NCI-H2029 treated with DMSO at 0.1 percent for 48 hours (cell line): ENCODE measurements around the gene ACOT8.
A peak's percentile ranks its signal among the peaks of the same experiment; 100 is the strongest.
"Not testable (repeated sequence)": the region's sequence is repeated elsewhere in the genome, so short reads cannot be mapped to it uniquely, and the experiment has no call there.

Source experiments
- DNase-seq: peaks from one replicate; lab custom pipeline; 2025; lab: John Stamatoyannopoulos, UW

Gene ACOT8

DNA sequence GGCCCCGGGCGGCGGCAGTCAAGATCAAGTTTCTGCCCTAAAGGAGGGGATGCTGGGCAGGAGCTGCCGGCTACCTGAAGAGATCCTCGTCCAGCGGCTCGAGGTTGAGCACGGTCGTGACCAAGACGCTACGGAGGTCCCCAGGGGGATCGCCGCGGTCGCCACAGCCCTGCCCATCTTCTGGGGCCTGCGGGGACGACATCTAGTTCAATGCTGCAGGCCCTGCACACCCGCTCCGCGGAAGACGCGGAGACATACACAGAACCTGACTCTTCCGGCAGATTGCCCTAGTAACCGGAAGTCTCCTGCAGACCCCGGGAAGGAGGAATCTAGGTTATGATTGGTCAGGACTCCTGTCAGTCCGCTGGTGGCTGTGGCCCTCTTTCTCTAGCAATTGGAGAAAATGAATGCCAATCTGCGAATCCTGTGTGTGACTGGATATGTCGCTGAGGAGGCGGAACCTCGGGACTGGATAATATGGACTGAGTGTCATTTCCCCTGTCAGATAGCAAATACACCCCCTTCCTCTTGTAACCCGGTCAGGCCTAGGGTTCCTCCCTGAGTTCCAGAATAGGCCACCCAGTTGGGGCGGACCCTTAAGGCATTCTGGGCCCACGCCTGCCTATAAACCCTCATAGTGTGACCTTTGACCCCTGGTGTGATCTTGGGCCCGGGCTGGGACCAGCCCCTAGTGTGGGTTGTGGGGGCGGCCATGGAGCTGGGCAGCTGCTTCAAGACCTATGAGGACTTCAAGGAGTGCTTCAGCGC, at the start of gene ACOT8, which contains the start of gene ZSWIM3:
TSS of gene ACOT8 (minus strand) at position 279 of the 768 bp plus-strand sequence. CDS start at position 202, 77 bp downstream.
TSS of gene ZSWIM3 (plus strand) at position 501 of the 768 bp plus-strand sequence. CDS start at position 713, 212 bp downstream.
- DNase-seq: peak; percentile 99

- no peak for DNase-seq
Observed at GRCh38 chr20:45905505-45906079, 48.4 kb upstream of the ACOT8 start.

- no peak for DNase-seq
Observed at GRCh38 chr20:45904583-45905504, 47.7 kb upstream of the ACOT8 start.

DNA sequence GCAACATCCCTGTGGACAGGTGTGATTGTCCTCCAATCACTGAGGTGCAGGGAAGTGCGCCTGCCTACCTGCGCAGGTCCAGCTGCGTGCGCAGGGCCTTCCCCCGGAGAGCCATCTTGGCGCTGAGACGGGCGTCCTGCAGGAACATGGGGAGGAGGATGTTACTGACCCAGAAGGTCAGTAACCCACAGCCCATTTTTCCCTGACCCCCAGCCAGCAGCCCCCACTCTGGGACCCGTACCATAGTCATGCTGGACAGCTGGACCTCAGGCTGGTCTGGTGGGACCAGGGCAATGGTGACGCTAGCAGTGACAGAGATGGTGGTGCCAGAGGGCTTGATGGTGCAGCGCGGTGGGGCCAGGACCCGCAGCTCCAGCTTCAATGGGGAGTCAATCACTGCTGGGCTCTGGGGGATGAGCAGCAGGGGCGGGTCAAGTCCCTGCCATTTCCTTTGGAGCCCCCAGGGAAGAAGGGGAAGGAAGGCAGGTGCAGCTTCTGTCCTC, 45.1 kb upstream of the ACOT8 start:
- DNase-seq: no peak

DNA sequence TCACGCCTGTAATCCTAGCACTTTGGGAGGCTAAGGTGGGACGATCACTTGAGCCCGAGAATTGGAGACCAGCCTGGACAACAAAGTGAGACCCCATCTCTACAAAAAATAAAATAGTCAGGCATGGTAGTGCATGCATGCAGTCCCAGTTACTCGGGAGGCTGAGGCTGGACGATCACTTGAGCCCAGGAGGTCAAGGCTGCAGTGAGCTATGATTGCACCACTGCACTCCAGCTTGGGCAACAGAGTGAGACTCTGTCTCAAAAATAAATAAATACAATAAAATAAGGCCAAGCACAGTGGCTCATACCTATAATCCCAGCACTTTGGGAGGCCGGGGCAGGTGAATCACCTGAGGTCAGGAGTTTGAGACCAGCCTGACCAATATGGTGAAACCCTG, 44.1 kb upstream of the ACOT8 start:
- not testable (repeated sequence) for DNase-seq

DNA sequence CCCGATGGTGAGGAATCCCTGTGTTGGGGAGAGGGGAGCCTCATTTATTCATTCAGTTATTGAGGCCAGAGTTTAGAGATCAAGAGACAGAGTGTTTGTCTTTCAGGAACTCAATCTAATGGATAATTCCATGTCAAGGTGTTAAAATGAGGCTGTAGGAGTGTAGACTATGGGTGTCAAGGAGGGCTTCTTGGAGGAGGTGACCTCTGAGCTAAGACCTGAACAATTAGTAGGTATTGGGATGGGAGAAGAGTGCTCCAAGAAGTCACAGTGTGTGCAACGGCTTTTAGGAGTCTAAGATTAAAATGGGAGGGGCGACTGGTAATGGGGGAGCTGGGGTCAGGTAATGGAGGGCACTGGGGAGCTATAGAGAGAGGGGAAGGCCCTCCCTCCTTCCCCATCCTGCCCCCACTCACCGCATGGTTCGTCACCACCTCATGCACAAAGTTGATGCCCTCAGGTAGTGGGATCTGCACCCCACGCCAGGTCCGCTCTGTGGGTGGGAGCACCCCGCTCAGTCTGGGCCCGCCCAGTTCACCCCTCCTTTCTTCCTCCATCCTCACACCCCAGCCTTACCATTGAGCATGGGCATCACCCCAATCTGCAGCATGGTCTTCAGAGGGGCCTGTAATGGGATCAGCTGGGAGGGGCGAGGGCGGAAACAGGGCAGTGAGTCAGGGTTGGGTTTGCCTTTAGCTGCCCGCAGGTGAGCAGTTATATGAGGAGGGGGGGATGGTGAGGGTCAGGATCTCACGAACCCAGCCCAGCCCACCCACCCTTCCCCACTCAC, 42.0 kb upstream of the ACOT8 start:
- DNase-seq: no peak

- DNase-seq: no peak
Observed at GRCh38 chr20:45898285-45898684, 41.1 kb upstream of the ACOT8 start.

DNA sequence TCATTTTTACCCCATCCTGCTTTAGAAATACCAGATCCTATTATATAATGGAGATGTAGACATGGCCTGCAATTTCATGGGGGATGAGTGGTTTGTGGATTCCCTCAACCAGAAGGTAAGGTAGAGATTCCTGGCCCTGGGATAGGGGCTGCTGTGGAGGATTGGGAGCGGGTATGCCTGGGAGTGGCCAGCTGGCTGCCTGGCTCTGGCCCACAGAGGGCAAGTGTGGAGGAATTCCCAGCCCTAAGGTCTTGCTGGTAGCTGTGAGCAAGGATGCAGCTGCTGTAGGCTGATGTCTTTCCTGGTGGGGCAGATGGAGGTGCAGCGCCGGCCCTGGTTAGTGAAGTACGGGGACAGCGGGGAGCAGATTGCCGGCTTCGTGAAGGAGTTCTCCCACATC, 40.5 kb upstream of the ACOT8 start:
- DNase-seq: no peak

GRCh38 chr20:45897289-45897688, 40.1 kb upstream of the ACOT8 start:
- no peak for DNase-seq

GRCh38 chr20:45896641-45897161, 39.5 kb upstream of the ACOT8 start:
- no peak for DNase-seq

GRCh38 chr20:45894797-45895196, 37.6 kb upstream of the ACOT8 start:
- DNase-seq: no peak

DNA sequence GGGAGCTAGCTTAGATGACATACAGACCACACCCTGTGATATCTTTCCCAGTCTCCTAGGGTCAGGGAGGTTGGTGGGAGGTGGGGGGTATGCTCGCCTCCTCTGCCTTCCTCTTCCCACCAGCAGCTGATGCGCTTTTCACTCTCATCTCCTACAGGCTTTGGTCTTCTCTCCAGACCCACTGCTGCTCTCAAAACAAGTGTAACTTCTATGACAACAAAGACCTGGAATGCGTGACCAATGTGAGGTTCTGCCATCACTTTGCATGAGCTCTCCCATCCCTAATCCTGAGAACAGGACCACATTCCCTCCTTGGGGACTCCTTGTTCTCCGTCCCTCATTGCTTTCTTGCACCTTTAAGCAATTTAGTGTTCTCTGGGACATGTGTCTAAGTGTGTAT, 36.6 kb upstream of the ACOT8 start:
- no peak for DNase-seq

DNA sequence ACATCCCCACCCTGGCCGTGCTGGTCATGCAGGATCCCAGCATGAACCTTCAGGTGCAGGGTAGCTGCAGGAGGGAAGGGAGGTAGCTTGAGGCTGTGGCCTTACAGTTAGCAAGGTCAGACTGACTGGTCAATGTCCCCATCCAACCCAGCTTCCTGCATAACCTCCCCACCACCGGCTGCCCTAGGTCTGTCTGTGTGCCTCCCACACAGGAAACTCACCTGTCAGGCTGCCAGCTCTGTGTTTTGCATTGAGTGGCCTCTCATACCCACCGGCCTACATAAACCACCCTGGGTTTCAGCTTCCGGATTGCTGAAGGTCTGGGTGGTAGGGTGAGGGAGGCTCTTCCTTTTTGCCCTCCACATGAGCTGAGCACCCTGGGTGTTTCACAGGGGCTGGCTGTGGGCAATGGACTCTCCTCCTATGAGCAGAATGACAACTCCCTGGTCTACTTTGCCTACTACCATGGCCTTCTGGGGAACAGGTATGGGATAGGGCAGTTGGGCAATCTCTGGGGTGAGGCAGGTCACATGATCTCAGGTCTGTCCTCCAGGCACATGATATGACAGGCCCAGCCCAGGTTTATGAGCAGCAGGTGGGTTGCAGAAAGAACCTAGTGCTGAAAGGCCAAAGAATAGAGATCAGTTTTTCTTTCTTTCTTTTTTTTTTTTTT, 35.8 kb upstream of the ACOT8 start:
- no peak for DNase-seq

GRCh38 chr20:45892049-45892825, 35.0 kb upstream of the ACOT8 start:
- no peak for DNase-seq

DNA sequence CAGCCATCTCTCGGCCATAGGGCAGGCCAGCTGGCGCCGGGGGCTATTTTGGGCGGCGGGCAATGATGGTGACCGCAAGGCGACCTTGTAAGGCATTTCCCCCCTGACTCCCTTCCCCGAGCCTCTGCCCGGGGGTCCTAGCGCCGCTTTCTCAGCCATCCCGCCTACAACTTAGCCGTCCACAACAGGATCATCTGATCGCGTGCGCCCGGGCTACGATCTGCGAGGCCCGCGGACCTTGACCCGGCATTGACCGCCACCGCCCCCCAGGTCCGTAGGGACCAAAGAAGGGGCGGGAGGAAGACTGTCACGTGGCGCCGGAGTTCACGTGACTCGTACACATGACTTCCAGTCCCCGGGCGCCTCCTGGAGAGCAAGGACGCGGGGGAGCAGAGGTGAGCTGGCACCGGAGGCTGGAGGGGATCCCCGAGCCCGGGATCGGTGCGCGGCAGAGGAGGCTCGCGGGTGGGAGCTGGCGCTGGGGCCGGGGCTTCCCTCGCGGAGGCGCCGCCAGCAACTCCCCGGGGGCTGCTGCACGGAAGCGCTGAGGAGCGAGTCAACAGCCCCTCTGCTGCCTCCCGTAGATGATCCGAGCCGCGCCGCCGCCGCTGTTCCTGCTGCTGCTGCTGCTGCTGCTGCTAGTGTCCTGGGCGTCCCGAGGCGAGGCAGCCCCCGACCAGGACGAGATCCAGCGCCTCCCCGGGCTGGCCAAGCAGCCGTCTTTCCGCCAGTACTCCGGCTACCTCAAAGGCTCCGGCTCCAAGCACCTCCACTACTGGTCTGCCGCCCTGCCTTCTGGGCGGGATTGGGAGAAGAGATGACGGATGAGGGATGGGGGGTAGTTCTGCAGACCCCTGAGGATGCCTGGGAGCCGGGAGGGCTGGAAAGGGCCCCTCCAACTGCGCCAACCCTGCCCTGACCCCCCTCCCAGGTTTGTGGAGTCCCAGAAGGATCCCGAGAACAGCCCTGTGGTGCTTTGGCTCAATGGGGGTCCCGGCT, 34.1 kb upstream of the ACOT8 start, which contains the start of the genes CTSA and NEURL2:
TSS of gene CTSA (plus strand) at position 351 of the 999 bp plus-strand sequence. CDS start at position 585, 234 bp downstream.
TSS of gene NEURL2 (minus strand) at position 224 of the 999 bp plus-strand sequence. CDS start at position 7, 217 bp downstream.
- DNase-seq: peak; percentile 23

- peak; percentile 12 for DNase-seq
Observed at GRCh38 chr20:45890077-45890984, 33.1 kb upstream of the ACOT8 start.

GRCh38 chr20:45888681-45889080, 31.5 kb upstream of the ACOT8 start:
- DNase-seq: no peak
